Gastrocnemius medialis (tissue), 4 donors: Measurements from ENCODE around the gene SLC18A3. TPM values are rescaled to one million over a fixed set of nuclear protein-coding genes. Genes with fewer than 3 reads are reported as not detected.

Source experiments
- ATAC-seq, 2 donors: fragments of 150-250 bp; one replicate each; pipeline ENCODE4 v1.9.1; 2016
- DNase-seq, 2 donors: peaks; one replicate each; pipeline ENCODE4 v3.0.0-alpha.2; 2019
- H3K27ac ChIP-seq, 4 donors: fragments of 200-600 bp; sonication (generic); 1 replicate in 1 of 4; 2 replicates in 3 of 4; pipeline ENCODE4 v1.5.1; 2016 to 2018; ENCODE audit warnings: mild to moderate bottlenecking in 2 of 4, moderate library complexity in 1 of 4
- H3K27me3 ChIP-seq, 3 donors: fragments of 200-600 bp; sonication (generic) in 2 of 3; 1 replicate in 1 of 3; 2 replicates in 2 of 3; pipeline versions ENCODE4 v1.5.1 to v1.6.0; 2016 to 2019; ENCODE audit warnings: mild to moderate bottlenecking in 1 of 3, moderate library complexity in 1 of 3
- H3K36me3 ChIP-seq, 2 donors: fragments of 200-600 bp; sonication (generic) in 1 of 2; one replicate each; pipeline ENCODE4 v1.5.1; 2017 to 2018
- H3K4me1 ChIP-seq, 2 donors: fragments of 200-600 bp; sonication (generic) in 1 of 2; one replicate each; pipeline ENCODE4 v1.5.1; 2016 to 2017; ENCODE audit warnings: mild to moderate bottlenecking in 2 of 2
- H3K4me3 ChIP-seq, 4 donors: fragments of 200-600 bp; sonication (generic) in 3 of 4; 1 replicate in 1 of 4; 2 replicates in 3 of 4; pipeline ENCODE4 v1.5.1; 2016 to 2019; ENCODE audit warnings: mild to moderate bottlenecking in 2 of 4
- H3K9me3 ChIP-seq, 3 donors: fragments of 200-600 bp; sonication (generic) in 2 of 3; 1 replicate in 1 of 3; 2 replicates in 2 of 3; pipeline ENCODE4 v1.5.1; 2016 to 2019
- POLR2A ChIP-seq, 2 donors: fragments of 450-650 bp; IDR thresholded peaks; one replicate each; pipeline ENCODE4 v1.6.1; 2017; ENCODE audit warnings: antibody characterized with exemption in 2 of 2, mild to moderate bottlenecking in 2 of 2, moderate library complexity in 2 of 2
- in situ Hi-C, 4 donors: fragments of 200-750 bp; cut with MboI; loops; one replicate each; pipeline versions ENCODE4 v1.15.0 to v1.8.0; 2017; ENCODE audit warnings: low sequenced_read_pairs in 4 of 4
- intact Hi-C: fragments of 100-400 bp; cut with DNase I; formaldehyde crosslinking; loops from one replicate; pipeline ENCODE4 v1.15.1; 2023; ENCODE audit warnings: low total_unique reads
- total RNA-seq, 4 donors: library from RNA; depleted of rRNA; stranded (reverse); fragments of >200 nt; gene quantifications; one replicate each; pipeline versions ENCODE4 v1.1.0 to v1.2.3, GENCODE V29; 2016
- TF ChIP-seq, protein P1 (sequence below), 5 experiments: fragments of 450-650 bp in 3 of 5; fragments of 200-600 bp in 2 of 5; sonication (generic) in 2 of 5; IDR thresholded peaks in 4 of 5; conservative IDR thresholded peaks in 1 of 5; 1 replicate in 4 of 5; 2 replicates in 1 of 5; pipeline ENCODE4 v1.5.1; 2016 to 2019; ENCODE audit warnings: antibody characterized with exemption in 5 of 5, mild to moderate bottlenecking in 3 of 5, moderate library complexity in 3 of 5

SLC18A3 gene
- total RNA-seq, 4 donors from 2014 or later: not detected

DNA sequence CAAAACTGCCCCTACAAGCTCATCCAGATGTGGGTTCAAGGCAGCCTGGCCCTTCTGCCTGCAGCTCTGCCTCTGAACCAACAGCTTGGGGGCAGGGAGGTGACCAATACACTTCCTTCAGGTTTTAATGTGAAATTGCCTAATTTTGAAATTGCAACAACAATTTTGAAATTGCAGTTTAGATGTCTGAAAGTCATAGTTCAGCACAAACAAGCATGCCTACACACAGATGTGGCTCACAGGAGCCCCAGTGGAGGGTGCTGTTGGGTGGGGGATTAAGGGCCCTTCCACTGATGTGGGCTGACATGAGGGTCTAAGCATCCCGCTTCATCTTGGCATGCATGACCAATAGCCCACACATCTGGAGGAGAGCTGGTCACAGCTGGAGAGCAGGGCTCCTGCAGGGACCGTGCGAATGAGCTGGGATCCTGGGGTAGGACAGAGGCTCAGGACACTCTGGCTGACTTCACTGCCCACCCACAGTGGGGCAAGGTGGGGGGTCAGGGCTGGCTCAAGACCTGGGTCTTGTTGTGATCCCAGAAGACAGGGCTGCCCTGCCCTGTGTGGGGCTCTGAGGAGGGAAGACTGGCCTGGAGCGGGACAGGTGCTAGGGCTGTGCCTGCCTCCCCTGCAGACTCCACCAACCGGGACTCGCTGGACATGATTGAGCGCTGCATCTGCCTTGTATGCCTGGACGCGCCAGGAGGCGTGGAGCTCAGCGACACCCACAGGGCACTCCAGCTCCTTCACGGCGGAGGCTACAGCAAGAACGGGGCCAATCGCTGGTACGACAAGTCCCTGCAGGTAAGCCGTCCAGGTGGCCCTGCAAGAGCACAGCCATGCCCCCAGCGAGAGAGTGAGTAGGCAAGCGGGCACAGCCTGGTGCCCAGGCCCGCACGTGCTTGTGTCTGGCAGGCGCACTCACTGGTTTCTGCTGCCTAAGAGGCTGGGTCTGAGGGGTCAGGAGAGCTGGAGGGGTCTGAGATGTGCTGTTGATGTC is 36.1 kb downstream of the SLC18A3 start:
- TF ChIP-seq, protein P1, sequence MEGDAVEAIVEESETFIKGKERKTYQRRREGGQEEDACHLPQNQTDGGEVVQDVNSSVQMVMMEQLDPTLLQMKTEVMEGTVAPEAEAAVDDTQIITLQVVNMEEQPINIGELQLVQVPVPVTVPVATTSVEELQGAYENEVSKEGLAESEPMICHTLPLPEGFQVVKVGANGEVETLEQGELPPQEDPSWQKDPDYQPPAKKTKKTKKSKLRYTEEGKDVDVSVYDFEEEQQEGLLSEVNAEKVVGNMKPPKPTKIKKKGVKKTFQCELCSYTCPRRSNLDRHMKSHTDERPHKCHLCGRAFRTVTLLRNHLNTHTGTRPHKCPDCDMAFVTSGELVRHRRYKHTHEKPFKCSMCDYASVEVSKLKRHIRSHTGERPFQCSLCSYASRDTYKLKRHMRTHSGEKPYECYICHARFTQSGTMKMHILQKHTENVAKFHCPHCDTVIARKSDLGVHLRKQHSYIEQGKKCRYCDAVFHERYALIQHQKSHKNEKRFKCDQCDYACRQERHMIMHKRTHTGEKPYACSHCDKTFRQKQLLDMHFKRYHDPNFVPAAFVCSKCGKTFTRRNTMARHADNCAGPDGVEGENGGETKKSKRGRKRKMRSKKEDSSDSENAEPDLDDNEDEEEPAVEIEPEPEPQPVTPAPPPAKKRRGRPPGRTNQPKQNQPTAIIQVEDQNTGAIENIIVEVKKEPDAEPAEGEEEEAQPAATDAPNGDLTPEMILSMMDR (IDR thresholded peaks at IDR 0.05 in 4 of 5, conservative IDR thresholded peaks at IDR 0.05 in 1 of 5): no peak
- no peak for TF ChIP-seq POLR2A (IDR thresholded peaks at IDR 0.05)
- in situ Hi-C loops: no loop called here
- Histone ChIP-seq H3K27ac (no peak overlapping the region), H3K4me1 (no peaks in the 10 kb centered on the region), H3K4me3 (no peak overlapping the region), H3K36me3 (no peaks in the 10 kb centered on the region), H3K9me3 (no peaks in the 10 kb centered on the region), H3K27me3 (peaks cover 0 to 8% (median 0%) of the 10 kb centered on the region in 3 donors)
- DNase-seq: no peak
- no peak for ATAC-seq
- intact Hi-C loops: no loop called here

DNA sequence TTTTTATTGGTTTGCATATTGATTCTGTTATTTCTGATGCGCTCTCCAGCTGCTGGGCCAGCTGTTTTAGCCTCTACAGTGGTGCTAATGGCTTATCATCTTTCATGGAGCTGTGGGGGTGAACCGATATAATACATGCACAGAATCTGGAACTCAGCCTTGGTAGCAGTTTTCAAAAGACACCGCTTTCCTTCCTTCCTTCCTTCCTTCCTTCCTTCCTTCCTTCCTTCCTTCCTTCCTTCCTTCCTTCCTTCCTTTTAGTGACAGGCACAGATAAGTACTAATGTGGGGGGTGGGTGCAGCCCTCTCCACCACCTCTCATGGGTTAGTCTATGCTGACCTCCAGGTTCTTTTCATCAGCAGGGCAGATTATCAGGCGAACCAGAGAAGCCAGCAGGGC is 37.4 kb downstream of the SLC18A3 start:
- in situ Hi-C loops (no loop called here), intact Hi-C loops (no loop called here)
- Histone ChIP-seq H3K4me3 (no peak overlapping the region), H3K27me3 (peaks cover 0 to 3% (median 0%) of the 10 kb centered on the region in 3 donors), H3K36me3 (no peaks in the 10 kb centered on the region), H3K4me1 (no peaks in the 10 kb centered on the region), H3K9me3 (no peaks in the 10 kb centered on the region), H3K27ac (no peak overlapping the region)
- TF ChIP-seq, protein P1 (IDR thresholded peaks at IDR 0.05 in 4 of 5, conservative IDR thresholded peaks at IDR 0.05 in 1 of 5): no peak
- TF ChIP-seq POLR2A (IDR thresholded peaks at IDR 0.05): no peak
- ATAC-seq (no peak), DNase-seq (no peak)

DNA sequence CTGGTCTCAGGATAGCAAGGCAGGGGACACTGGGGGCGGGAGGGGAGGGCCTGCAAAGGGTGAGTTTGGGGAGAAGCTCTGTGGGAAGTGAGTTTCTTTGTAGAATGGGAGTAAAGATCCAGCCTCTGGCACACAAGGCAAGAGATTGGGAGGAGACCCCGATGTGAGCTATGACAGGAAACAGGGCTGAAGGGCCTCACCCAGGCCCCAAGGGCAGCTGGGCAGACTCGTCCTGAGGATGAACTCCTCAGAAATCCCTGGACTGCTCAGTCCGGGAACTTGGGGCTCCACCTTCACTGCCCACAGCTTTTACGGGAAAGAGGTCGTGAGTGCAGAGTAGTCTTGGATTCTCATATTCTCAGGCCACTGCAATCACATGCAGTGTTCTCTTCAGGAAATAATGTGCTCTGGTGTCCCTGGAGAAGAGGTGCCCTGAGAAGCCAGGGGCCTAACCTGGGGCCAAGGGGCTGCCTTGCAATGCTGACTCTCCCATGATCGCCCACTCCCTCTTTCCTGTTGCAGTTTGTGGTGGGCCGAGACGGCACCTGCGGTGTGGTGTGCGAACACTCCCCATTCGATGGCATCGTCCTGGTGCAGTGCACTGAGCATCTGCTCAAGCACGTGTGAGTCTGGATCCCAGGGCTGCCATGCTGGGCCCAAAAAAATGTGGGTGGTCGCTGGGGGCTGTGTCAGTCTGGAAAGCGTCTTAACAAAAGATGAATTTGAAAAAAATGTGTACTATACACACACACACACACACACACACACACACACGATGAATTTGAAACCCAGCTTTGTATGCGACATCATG is 38.1 kb downstream of the SLC18A3 start:
- ATAC-seq (no peak), DNase-seq (no peak)
- no peaks in the 10 kb centered on the region for H3K9me3 ChIP-seq
- H3K4me1 ChIP-seq: no peaks in the 10 kb centered on the region
- in situ Hi-C loops: no loop called here
- no peak overlapping the region for H3K4me3 ChIP-seq
- H3K27ac ChIP-seq: no peak overlapping the region
- no peaks in the 10 kb centered on the region for H3K36me3 ChIP-seq
- intact Hi-C loops: no loop called here
- peaks cover 0 to 3% (median 0%) of the 10 kb centered on the region in 3 donors for H3K27me3 ChIP-seq
- TF ChIP-seq, protein P1 (IDR thresholded peaks at IDR 0.05 in 4 of 5, conservative IDR thresholded peaks at IDR 0.05 in 1 of 5): no peak
- no peak for TF ChIP-seq POLR2A (IDR thresholded peaks at IDR 0.05)

DNA sequence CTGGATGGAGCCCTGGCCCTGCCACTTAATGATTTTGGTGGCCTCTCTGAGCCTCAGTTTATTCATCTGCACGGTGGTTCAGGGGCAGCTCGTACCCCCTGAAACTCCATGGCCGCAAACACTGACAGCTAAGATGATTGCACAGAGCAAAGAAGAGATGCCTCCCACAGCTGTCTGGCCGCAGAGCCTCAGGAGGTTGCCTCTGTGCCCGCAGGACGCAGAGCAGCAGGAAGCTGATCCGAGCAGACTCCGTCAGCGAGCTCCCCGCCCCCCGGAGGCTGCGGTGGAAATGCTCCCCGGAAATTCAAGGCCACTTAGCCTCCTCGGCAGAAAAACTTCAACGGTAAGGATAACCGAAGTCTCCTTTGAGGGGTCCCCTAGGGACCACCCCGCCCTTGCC is 39.2 kb downstream of the SLC18A3 start:
- intact Hi-C loops (no loop called here), in situ Hi-C loops (no loop called here)

More for the DNA sequence above, 39.2 kb downstream of the SLC18A3 start:
- H3K9me3 ChIP-seq: no peaks in the 10 kb centered on the region
- H3K36me3 ChIP-seq: no peaks in the 10 kb centered on the region
- TF ChIP-seq, protein P1 (IDR thresholded peaks at IDR 0.05 in 4 of 5, conservative IDR thresholded peaks at IDR 0.05 in 1 of 5): no peak
- no peak for TF ChIP-seq POLR2A (IDR thresholded peaks at IDR 0.05)
- peaks cover 0 to 3% (median 0%) of the 10 kb centered on the region in 3 donors for H3K27me3 ChIP-seq
- H3K27ac ChIP-seq: no peak overlapping the region
- ATAC-seq (no peak), DNase-seq (no peak)
- H3K4me3 ChIP-seq: no peak overlapping the region
- no peaks in the 10 kb centered on the region for H3K4me1 ChIP-seq
